ENCODE measurements around the gene GAS6.

DNA sequence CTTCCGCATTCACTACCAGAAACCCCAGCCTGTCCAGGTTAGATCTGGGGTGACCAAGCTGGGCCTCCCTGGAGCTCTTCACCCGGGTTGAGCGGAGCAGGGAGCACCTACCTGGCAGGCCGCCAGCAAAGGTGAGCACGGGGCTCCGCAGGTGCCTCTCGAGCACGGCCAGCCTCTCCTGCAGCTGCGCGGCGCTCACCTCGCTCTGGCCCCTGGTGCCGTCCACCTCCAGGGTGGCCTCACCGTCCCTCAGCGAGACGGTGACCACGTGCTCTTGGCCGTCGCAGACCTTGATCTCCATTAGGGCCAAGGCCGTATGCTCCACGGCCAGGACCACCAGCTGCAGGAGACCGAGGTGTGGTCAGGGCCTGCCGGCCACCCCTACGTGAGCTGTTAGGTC lies 42.0 kb downstream of the GAS6 start:
- TF ChIP-seq, protein P1, sequence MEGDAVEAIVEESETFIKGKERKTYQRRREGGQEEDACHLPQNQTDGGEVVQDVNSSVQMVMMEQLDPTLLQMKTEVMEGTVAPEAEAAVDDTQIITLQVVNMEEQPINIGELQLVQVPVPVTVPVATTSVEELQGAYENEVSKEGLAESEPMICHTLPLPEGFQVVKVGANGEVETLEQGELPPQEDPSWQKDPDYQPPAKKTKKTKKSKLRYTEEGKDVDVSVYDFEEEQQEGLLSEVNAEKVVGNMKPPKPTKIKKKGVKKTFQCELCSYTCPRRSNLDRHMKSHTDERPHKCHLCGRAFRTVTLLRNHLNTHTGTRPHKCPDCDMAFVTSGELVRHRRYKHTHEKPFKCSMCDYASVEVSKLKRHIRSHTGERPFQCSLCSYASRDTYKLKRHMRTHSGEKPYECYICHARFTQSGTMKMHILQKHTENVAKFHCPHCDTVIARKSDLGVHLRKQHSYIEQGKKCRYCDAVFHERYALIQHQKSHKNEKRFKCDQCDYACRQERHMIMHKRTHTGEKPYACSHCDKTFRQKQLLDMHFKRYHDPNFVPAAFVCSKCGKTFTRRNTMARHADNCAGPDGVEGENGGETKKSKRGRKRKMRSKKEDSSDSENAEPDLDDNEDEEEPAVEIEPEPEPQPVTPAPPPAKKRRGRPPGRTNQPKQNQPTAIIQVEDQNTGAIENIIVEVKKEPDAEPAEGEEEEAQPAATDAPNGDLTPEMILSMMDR (conservative IDR thresholded peaks at IDR 0.05 in 1 of 2, IDR thresholded peaks at IDR 0.05 in 1 of 2; ENCODE audit: extremely low read depth in 1 of 2, insufficient read depth in 1 of 2, low read depth in 1 of 2, low read length in 2 of 2): no peak
- no peak for TF ChIP-seq EZH2 (IDR thresholded peaks at IDR 0.05; ENCODE audit: borderline replicate concordance, low read length)

Measured in mammary epithelial cell (primary cell).